ENCODE data around the gene RAB5B. TPM values are rescaled to one million over a fixed set of nuclear protein-coding genes. Genes with fewer than 3 reads are reported as not detected.

Gene RAB5B
- total and polyA plus RNA-seq, 7 donors: 36.8 to 107 (median 92.8) TPM

DNA sequence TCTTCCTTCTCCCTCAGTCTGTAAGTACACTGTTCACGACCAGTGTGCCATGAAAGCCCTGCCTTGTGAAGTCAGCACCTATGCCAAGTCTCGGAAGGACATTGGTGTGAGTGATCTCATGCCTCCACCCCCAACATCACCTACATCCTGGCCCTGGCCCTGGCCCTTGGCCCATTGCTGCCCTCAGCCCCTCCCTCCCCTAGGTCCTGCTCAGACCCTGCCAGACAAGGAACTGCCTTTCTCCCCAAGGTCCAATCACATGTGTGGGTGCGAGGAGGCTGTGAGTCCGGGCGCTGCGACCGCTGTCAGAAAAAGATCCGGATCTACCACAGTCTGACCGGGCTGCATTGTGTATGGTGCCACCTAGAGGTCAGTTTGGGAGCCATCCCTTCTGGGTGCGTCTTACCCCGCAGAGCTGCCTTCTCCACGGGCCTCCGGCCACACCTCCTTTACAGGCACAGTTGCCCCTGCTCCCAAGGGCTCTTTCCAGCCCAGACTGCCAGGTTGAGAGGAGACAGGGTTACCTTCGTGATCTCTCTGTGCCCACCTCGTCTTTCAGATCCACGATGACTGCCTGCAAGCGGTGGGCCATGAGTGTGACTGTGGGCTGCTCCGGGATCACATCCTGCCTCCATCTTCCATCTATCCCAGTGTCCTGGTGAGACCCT is 33.7 kb upstream of the RAB5B start:
- no peaks in the 10 kb centered on the region for H3K36me3 ChIP-seq (ENCODE audit: insufficient read depth in 1 of 2, low read depth in 1 of 2)
- TF ChIP-seq, protein P1, sequence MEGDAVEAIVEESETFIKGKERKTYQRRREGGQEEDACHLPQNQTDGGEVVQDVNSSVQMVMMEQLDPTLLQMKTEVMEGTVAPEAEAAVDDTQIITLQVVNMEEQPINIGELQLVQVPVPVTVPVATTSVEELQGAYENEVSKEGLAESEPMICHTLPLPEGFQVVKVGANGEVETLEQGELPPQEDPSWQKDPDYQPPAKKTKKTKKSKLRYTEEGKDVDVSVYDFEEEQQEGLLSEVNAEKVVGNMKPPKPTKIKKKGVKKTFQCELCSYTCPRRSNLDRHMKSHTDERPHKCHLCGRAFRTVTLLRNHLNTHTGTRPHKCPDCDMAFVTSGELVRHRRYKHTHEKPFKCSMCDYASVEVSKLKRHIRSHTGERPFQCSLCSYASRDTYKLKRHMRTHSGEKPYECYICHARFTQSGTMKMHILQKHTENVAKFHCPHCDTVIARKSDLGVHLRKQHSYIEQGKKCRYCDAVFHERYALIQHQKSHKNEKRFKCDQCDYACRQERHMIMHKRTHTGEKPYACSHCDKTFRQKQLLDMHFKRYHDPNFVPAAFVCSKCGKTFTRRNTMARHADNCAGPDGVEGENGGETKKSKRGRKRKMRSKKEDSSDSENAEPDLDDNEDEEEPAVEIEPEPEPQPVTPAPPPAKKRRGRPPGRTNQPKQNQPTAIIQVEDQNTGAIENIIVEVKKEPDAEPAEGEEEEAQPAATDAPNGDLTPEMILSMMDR (IDR thresholded peaks at IDR 0.05): peak; percentile 83
- H3K27ac ChIP-seq: no peak overlapping the region
- DNase-seq (peak; percentile 82 to 88), ATAC-seq (peak; percentile 97 to 99 (median 98))
- H3K4me3 ChIP-seq: peak overlapping the region; percentile 42
- WGBS, 3 donors: 9 to 16% (median 11%) methylated on average over 14 to 18 of the region's 18 CpGs
- no peaks in the 10 kb centered on the region for H3K9me3 ChIP-seq
- H3K4me1 ChIP-seq: no peaks in the 10 kb centered on the region
- intact Hi-C loops (cut with DNase I): loop anchor here (2.0 kb wide), 1 partner anchor 201 kb away; no protein-coding TSS in a partner anchor
- H3K27me3 ChIP-seq (ENCODE audit: insufficient read depth in 3 of 3, low read length in 2 of 3): peaks cover 0 to 5% (median 0%) of the 10 kb centered on the region in 3 donors

DNA sequence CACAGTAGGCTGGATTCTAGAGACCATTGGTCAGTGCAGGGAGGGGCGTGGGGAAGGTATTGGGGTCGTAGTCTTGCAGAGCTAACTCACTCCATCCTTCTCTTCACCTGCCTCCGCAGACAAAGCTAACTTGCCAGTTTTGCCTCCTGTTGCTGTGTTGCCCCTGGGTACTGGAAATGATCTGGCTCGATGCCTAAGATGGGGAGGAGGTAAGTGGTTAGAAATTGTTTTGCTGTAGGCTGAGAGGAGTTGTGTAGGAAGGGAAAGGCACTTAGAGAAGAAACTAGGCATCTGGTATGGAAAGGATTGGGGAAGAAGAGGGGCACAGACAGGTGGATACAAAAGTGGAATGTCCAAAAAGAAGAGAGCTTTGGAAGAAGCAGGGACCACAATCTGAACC is 31.8 kb upstream of the RAB5B start:
- TF ChIP-seq, protein P1 (IDR thresholded peaks at IDR 0.05): no peak

DNA sequence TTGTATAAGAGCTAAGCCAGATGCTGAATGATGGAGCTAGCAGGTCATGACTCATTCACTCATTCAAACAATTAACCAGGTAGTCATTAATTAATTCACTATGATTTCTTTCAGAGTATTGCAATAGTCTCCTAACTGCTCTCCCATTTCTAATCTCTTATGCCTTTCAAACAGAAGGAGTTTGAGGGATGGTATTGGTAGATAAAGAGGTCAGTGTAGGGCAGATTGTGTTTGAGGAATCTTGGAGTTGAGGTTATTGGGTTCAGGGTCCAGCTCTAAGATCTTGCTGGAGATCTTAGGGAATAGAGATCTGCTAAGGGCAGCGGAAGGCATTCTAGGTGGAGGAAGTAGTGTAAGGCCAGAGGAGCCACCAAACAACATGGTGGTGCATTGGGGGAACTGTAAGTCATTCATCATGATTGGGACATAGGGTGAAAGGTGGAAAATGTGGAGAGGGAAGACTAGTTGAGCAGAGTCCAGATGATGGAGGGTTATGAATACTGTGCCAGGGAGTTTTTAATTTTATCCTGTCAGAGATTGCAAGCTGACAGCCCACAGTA is 31.2 kb upstream of the RAB5B start:
- Histone ChIP-seq H3K27me3 (ENCODE audit: insufficient read depth in 3 of 3, low read length in 2 of 3) (peaks cover 0 to 2% (median 0%) of the 10 kb centered on the region in 3 donors), H3K9me3 (no peaks in the 10 kb centered on the region), H3K36me3 (ENCODE audit: insufficient read depth in 1 of 2, low read depth in 1 of 2) (no peaks in the 10 kb centered on the region), H3K4me1 (no peaks in the 10 kb centered on the region), H3K4me3 (no peak overlapping the region), H3K27ac (no peak overlapping the region)
- intact Hi-C loops (cut with DNase I): no loop called here
- WGBS, 3 donors: 91 to 95% (median 94%) methylated on average over 1 of the region's 1 CpG
- ATAC-seq (no peak), DNase-seq (no peak)
- TF ChIP-seq, protein P1 (IDR thresholded peaks at IDR 0.05): no peak

More for the DNA sequence above, 31.8 kb upstream of the RAB5B start:
- intact Hi-C loops (cut with DNase I): no loop called here
- Histone ChIP-seq H3K4me1 (no peaks in the 10 kb centered on the region), H3K9me3 (no peaks in the 10 kb centered on the region), H3K27ac (no peak overlapping the region), H3K4me3 (no peak overlapping the region), H3K27me3 (ENCODE audit: insufficient read depth in 3 of 3, low read length in 2 of 3) (peaks cover 0 to 2% (median 0%) of the 10 kb centered on the region in 3 donors), H3K36me3 (ENCODE audit: insufficient read depth in 1 of 2, low read depth in 1 of 2) (no peaks in the 10 kb centered on the region)
- no peak for ATAC-seq
- 85 to 87% (median 85%) methylated on average over 4 of the region's 4 CpGs for WGBS, 3 donors
- DNase-seq: no peak

DNA sequence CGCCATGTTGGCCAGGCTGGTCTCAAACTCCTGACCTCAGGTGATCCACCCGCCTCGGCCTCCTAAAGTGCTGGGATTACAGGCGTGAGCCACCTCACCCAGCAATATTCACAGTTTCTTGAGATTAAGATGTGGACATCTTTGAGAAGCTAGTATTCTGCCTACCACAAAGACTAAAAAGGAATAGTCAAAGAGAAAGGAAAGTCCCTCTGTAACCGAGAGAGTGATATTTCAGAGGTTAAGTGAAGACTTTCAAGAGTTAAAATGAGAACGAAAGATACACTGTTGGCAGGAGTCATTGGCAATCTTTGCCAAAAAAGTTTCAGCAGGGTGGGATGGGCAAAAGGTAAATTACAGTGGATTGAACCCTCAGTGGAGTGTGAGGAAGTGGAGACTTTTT is 27.3 kb upstream of the RAB5B start:
- ATAC-seq (no peak), DNase-seq (no peak)
- TF ChIP-seq, protein P1 (IDR thresholded peaks at IDR 0.05): no peak
- no peaks in the 10 kb centered on the region for H3K4me1 ChIP-seq
- intact Hi-C loops (cut with DNase I): no loop called here
- H3K4me3 ChIP-seq: no peak overlapping the region
- no peak overlapping the region for H3K27ac ChIP-seq
- H3K9me3 ChIP-seq: no peaks in the 10 kb centered on the region
- 80 to 86% (median 80%) methylated on average over 6 of the region's 6 CpGs for WGBS, 3 donors
- no peaks in the 10 kb centered on the region for H3K36me3 ChIP-seq (ENCODE audit: insufficient read depth in 1 of 2, low read depth in 1 of 2)
- H3K27me3 ChIP-seq (ENCODE audit: insufficient read depth in 3 of 3, low read length in 2 of 3): no peaks in the 10 kb centered on the region
